ENCODE measurements around the gene FOXL2.
A peak's percentile ranks its signal among the peaks of the same experiment; 100 is the strongest.
"Not testable (repeated sequence)": the region's sequence is repeated elsewhere in the genome, so short reads cannot be mapped to it uniquely, and the experiment has no call there.

FOXL2 gene

DNA sequence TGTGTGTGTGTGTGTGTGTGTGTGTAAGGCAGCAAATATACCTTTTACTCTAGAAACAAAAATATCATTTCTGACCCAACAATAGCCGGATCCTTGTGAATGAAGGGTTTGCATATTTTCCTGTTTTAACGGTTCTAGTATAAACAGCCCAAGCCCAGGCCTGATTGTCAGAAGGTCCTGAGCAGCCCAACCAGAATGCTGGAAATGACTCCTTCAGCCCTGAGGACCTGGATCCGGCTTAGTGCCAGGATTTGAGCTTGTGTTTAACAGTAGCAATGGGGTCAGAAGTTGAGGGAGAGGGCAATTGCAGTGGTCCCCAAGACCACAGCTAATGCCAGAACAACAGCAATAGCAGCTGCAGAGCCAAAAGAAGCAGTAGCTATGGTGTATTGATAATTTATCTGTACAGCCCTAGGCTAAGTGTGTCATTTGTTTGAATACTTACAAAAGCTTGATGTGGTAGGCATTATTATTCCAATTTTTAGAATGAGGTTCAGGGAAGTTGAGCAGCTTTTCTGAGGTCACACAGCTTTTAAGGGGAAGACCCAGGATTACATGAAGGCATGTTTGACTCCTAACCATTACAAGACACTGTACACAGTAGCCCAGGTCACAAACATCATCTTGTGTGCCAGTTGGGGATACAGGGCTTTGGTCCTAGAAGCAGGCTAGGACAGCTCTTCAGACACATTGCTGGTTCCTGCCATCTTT is 12.8 kb downstream of the FOXL2 start:
- H3K27me3 ChIP-seq: peaks cover 58% of the 10 kb centered on the region
- H3K4me2 ChIP-seq: no peak overlapping the region
- H3K4me1 ChIP-seq: 0 out of 2 replicates have a peak, but pooled peaks cover 15% of the 10 kb centered on the region

DNA sequence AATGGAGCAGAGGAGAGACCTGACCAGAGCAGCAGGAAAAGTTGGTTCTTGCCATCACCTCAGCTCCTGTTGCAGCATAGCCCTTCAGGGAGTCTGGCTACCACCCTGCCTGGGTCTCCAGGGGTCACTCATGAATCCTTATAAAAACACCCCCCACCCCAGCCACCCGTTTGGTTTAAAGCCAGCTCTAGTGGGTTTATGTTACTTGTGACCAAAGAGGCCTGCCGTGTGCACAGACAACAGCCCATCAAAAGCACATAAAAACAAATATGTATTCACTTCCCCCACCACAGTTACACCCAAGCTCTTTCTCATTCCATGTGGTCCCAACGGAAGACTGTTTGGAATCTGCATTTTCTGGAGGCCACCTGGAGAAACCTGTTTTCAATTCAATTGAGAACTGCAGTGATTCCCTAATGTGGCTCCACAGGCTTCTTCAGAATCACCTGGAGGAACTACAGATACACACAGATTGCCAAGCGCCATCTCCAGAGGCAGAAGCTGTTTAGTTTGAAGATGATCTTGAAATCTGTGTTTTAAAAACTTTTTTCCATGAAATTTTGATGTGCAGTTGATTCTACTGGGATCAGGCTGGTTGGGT is 13.8 kb downstream of the FOXL2 start:
- Histone ChIP-seq H3K4me3 (no peak overlapping the region), H3K27me3 (peaks cover 49% of the 10 kb centered on the region)
- TF ChIP-seq Cebpa-rat (IDR thresholded peaks at IDR 0.05): no peak

More for the DNA sequence above, 12.8 kb downstream of the FOXL2 start:
- Histone ChIP-seq H3K4me3 (no peak overlapping the region), H3K9me3 (peaks cover 12% of the 10 kb centered on the region), H3K36me3 (no peaks in the 10 kb centered on the region), H3K27ac (no peak overlapping the region), H4K20me1 (peaks cover 29% of the 10 kb centered on the region), H3K9ac (no peak overlapping the region)
- no peak for TF ChIP-seq Cebpa-rat (IDR thresholded peaks at IDR 0.05)

DNA sequence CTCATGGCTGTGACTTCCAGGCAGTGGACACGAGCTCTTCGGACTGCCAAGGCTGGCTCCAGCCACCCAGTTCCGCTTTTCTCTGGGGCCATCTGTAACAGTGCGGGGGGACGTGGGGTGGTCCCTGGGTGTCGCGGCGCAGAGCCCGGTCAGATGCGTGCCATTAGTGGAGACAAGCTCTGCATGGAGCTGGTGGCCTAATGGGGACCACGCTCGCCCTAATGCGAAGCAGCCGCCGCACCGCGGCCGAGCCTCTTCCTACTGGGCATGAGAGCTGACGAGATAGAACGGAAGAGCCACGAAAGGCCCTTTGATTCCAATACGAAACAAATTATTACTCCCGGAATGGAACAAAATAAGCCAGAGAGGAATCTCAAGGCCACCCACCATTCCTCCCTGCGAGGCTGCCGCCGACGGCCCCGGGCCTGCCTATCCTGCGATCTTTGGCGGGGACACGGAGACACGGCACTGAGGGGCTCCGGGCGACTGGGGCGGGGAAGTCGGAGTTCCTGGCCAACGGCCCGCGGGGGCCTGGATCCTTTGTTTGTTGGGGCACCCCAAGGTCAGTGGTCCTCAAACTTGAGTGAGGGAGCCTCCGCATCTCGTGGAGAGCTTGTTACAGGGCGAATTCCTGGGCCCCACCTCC is 18.1 kb downstream of the FOXL2 start:
- Histone ChIP-seq H3K4me3 (no peak overlapping the region), H4K20me1 (no peaks in the 10 kb centered on the region), H3K27me3 (peaks cover 5% of the 10 kb centered on the region; the same call in 1 of the 2 replicates), H3K4me1 (no peaks in the 10 kb centered on the region), H3K9me3 (no peaks in the 10 kb centered on the region), H3K27ac (no peak overlapping the region), H3K36me3 (no peaks in the 10 kb centered on the region), H3K4me2 (no peak overlapping the region), H3K9ac (no peak overlapping the region)
- TF ChIP-seq Cebpa-rat (IDR thresholded peaks at IDR 0.05): no peak

More for the DNA sequence above, 13.8 kb downstream of the FOXL2 start:
- no peak overlapping the region for H3K4me2 ChIP-seq
- H3K27ac ChIP-seq: no peak overlapping the region
- no peaks in the 10 kb centered on the region for H3K36me3 ChIP-seq
- H3K9ac ChIP-seq: no peak overlapping the region
- H4K20me1 ChIP-seq: peaks cover 19% of the 10 kb centered on the region
- 0 out of 2 replicates have a peak, but pooled peaks cover 10% of the 10 kb centered on the region for H3K4me1 ChIP-seq
- peaks cover 12% of the 10 kb centered on the region for H3K9me3 ChIP-seq

DNA sequence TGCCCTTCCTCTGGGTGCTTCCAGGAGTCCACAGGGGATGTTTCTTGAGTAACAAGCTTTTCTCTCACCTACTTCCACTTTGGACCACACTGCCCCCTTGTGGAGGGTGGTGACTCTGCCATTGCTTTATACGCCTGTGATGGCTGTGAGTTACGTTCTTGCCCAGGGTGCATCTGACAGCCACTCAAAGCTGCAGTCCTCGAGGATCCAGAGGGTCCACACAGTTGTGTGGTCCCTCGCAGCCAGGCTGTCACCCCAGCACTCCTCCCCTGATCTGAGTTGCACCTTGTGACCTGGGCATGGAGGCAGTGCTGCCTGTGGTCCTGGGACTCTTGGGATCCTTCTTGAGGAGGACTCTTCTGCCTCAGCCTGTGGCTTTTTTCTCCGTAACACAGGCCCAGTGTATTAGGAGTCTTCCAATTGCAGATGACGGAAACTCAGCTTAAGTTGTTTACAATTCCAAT is 23.4 kb downstream of the FOXL2 start:
- Histone ChIP-seq H3K27ac (no peak overlapping the region), H3K4me2 (no peak overlapping the region), H3K4me1 (peaks cover 8% of the 10 kb centered on the region; the same call in 1 of the 2 replicates), H4K20me1 (no peaks in the 10 kb centered on the region), H3K36me3 (no peaks in the 10 kb centered on the region), H3K27me3 (no peaks in the 10 kb centered on the region), H3K9me3 (no peaks in the 10 kb centered on the region), H3K4me3 (no peak overlapping the region), H3K9ac (no peak overlapping the region)
- TF ChIP-seq Cebpa-rat (IDR thresholded peaks at IDR 0.05): no peak

DNA sequence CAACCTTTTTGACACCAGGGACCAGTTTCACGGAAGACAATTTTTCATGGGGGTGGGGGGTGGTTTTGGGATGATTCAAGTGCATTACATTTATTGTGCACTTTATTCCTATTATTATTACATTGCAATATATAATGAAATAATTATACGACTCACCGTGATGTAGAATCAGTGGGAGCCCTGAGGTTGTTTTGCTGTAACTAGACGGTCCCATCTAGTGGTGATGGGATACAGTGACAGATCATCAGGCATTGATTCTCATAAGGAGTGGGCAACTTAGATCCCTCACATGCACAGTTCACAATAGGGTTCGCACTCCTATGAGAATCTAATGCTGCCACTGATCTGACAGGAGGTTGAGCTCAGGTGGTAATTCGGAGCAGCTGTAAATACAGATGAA is 24.5 kb downstream of the FOXL2 start:
- not testable (repeated sequence) for H3K27ac ChIP-seq, H3K36me3 ChIP-seq, H3K9ac ChIP-seq, H3K9me3 ChIP-seq, H3K27me3 ChIP-seq, H3K4me1 ChIP-seq, H4K20me1 ChIP-seq, H3K4me3 ChIP-seq
- H3K4me2 ChIP-seq: peak overlapping the region; percentile 11; the same call in 1 of the 2 replicates

DNA sequence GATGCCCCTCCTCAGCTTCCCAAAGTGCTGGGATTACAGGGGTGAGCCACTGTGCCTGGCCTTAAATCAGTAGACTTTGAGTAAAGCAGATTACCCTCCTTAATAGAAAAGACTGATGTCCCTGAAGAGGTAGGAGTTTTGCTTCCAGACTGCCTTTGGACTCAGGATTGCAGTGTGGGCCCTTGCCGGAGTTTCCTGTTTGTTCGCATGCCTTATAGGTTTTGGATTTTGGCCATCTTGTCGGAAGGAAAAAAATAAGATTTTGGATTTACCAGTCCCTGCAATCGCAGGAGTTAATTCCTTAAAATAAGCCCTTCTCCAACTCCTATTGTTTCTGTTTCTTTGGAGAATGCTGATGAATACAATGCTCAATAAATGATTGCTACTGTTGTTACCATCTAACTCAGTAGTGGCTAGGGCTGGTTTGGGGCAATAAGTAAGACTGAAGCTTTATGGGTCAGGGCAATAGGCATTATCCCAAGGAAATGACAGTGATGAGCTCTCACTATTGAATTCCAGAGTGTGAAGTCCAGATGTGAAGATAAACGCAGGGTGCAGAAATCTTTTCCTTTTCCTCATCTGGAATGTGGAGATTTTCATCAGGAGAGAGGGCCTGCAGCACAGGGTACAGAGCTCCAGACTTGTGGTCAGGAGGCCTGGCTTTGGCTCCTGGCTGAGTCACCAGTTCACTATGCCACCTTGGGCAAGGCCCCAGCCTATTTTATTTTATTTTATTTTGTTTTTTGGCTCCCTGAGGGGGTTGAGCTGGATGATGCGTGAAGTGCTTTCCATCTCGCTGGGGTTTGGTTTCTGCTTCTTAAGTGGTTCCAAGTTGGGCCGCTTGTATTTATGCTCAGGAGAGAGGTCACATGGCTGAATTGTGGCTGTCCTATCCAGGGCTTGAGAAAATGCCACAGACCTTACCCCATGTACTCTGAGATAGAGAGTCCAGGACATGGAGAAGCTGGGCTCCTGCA is 25.3 kb downstream of the FOXL2 start:
- H3K27ac ChIP-seq: no peak overlapping the region
- H3K9ac ChIP-seq: no peak overlapping the region
- peaks cover 8% of the 10 kb centered on the region; the same call in 1 of the 2 replicates for H3K4me1 ChIP-seq
- no peaks in the 10 kb centered on the region for H3K36me3 ChIP-seq
- TF ChIP-seq Cebpa-rat (IDR thresholded peaks at IDR 0.05): no peak
- H3K9me3 ChIP-seq: no peaks in the 10 kb centered on the region
- H4K20me1 ChIP-seq: no peaks in the 10 kb centered on the region
- no peaks in the 10 kb centered on the region for H3K27me3 ChIP-seq
- H3K4me3 ChIP-seq: no peak overlapping the region
- peak overlapping the region; percentile 11; the same call in 1 of the 2 replicates for H3K4me2 ChIP-seq

DNA sequence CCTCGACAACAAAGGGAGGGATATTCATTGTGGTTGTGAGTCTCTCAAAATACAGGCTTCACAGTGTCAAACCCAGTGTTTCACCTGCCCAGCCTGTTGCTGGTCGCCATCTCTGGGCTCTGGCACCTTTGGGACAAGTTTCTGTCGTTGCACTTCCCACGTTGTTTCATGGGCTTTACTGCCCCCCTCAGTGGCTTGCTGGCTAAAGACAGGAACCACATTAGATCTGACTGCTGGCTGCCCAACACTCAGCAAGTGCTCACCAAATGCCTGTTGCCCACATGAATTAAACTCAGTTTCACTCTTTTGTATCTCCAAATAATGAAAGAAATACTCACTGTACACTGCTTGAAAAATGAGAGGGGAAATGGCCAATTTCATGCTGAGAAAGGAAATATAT is 27.6 kb downstream of the FOXL2 start:
- no peaks in the 10 kb centered on the region for H4K20me1 ChIP-seq
- H3K36me3 ChIP-seq: no peaks in the 10 kb centered on the region
- H3K4me2 ChIP-seq: no peak overlapping the region

DNA sequence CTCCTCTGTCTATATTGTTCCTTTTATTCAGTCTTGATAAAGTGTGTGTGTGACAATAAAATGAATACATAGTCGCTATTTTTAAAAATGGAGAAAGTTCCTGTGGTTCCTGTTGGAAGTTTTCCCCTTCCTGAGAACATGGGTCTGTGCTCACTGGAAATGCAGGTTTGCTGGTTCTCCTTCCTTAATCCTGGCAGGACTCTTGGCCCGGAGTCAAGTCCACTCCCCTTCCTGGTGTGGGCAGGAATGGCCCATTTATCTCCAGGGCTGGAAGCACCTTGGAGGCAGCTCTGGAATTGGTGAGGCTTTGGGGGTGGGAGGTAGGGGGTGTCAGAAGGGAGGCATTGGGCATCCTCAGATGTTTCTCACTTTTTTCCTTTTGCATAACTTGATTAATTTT is 30.1 kb downstream of the FOXL2 start:
- H3K27ac ChIP-seq: no peak overlapping the region
- H3K27me3 ChIP-seq: no peaks in the 10 kb centered on the region
- no peak overlapping the region for H3K4me3 ChIP-seq
- H3K4me1 ChIP-seq: peaks cover 10% of the 10 kb centered on the region; the same call in 1 of the 2 replicates
- H3K9ac ChIP-seq: no peak overlapping the region
- H3K9me3 ChIP-seq: no peaks in the 10 kb centered on the region
- H3K36me3 ChIP-seq: no peaks in the 10 kb centered on the region
- no peak overlapping the region for H3K4me2 ChIP-seq
- no peaks in the 10 kb centered on the region for H4K20me1 ChIP-seq
- TF ChIP-seq Cebpa-rat (IDR thresholded peaks at IDR 0.05): no peak

More for the DNA sequence above, 27.6 kb downstream of the FOXL2 start:
- TF ChIP-seq Cebpa-rat (IDR thresholded peaks at IDR 0.05): no peak
- Histone ChIP-seq H3K9me3 (no peaks in the 10 kb centered on the region), H3K4me1 (peaks cover 15% of the 10 kb centered on the region; the same call in 1 of the 2 replicates), H3K27me3 (no peaks in the 10 kb centered on the region), H3K27ac (no peak overlapping the region), H3K4me3 (no peak overlapping the region), H3K9ac (no peak overlapping the region)
